Kidney tubule cell (primary cell): ENCODE data around the gene KIAA0513.

ENCODE experiments used
- DNase-seq: peaks from one replicate; pipeline ENCODE4 v3.0.0-alpha.2; 2018; ENCODE audit warnings: low spot score

Gene KIAA0513

DNA sequence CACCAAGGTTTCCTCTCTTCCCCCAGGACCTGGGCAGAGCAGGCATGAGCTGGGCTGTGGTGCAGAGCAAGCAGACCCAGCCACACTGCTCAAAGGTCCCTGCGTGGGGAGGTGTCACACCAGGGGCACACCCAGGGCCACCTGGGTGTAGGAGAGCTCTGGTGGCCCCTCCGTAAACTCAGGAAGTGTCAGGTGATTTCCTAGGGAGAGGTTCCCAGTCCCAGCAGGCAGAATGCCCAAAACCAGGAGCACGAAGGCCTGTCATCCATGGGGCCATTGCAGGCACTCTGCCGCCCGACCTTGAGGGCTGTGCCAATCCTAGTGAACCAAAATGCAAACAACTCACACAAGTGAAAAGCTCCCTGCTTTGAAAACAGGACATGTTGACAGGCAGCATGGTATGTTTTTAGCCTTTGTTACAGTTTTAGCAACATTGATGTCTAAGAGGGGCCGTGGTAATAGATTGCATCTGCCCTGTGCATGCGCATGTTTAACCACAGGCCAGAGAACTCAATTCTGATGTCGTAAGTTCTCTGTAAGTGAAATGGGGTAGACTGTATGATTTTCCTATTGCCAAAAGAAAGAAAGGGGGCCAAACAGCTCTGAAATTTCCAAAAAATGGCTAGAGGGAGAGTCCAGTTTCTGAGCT, 63.4 kb downstream of the KIAA0513 start:
- DNase-seq, result no peak

DNA sequence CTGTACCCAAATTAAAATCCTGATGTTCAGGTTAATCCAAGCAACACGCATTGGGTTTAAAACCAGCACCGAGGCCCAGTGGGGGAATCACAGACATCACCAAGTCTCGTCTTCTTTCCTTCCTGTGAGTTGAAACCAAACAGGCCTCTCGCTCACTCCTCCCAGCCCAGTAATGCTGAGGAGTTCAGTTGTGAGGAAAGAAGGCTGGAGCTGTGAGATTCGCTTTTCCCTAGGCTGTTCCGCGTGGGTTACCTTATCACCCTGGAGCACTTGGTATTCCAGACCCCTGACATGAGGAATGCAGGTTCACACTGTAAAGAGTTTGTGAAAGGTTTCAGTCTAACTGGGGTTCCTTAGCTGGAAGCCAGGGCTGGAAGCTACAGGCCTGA, 63.9 kb downstream of the KIAA0513 start:
- no peak for DNase-seq

DNA sequence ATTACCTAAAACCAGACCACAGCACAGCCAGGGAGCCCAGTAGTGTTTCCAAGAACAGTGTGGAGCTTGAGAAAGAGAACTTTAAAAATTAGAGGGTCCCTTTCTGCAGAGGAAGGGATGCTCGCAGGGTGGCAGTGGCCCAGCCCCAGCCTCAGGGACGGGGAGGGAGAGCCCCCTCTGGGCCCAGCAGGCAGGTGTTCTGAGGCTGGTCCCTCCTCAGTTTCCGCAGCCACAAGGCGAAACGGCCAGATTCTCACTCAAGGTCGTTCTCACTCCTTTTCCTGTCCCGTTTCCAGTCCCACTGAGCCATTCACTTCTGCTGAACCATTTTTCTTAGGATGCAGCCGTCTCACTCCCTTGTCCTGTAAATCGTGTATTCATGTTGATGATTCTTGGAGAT, 64.7 kb downstream of the KIAA0513 start:
- no peak for DNase-seq

DNA sequence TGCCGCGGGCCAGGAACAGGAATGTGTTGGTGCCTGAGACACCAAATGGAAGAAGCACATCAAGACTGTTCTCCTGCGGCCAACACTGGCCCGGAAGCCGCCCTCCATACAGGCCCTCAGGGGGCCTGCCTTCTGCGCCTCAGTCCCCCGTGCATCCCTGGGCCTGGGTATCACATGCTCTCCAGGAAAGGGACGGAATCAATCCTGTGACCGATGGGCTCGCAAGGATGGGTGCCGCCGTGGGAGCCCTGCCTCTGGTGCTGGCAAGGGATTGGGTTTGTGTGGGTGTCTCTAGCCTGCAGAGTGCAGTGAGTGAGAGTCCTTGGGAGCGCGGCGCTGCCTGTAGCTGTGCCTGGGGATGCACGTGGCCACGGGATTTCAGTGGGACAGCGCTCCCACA, 65.3 kb downstream of the KIAA0513 start:
- no peak for DNase-seq

DNA sequence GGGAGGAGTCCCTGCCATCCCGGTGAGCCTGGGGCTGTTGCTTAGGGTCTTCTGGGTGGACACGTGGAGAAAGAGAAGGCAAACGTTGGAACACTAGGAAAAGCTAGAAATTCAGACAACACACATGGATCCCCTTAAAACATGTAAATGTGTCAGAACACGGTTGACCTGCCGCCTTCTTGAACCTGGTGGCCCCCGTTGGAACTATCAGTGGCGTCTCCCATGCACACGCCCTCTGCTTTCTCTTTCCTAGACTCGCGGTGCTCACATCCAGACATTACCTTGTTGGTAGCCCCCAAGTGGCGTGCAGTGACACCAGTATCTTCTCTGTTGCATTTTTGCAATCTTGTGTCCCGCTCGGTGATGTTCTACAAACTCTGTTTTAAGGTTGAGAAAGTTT, 66.1 kb downstream of the KIAA0513 start:
- DNase-seq, result no peak

DNA sequence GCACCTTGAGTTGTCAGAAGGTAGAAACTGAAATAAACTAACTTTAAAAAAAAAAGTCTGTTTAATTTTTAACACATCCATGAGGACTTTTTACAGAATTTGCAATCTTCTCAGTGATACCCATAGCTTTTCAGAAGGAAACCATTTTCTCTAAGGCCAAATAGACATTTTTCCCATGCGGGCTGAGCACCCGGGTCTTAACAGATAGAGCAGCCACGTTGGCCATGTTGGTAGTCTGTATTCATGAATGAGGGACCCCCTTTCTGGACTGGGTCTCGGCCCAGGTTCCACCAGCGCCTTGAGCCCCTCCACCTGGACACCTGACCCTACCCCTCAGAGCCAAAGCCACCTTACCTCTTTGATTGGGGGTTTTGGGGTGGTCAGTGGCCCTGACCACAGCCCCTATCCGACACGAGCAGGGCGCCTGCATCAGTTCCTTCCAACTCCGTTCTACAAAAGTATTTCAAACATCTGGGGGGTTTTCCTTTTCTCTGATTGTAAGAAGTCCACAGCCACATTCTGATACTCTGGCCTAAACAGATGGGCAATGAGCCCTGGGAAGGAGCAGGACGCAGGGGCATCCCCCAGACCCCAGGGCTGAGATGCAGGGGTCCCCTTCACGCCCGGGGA, 66.7 kb downstream of the KIAA0513 start:
- DNase-seq, result no peak

DNA sequence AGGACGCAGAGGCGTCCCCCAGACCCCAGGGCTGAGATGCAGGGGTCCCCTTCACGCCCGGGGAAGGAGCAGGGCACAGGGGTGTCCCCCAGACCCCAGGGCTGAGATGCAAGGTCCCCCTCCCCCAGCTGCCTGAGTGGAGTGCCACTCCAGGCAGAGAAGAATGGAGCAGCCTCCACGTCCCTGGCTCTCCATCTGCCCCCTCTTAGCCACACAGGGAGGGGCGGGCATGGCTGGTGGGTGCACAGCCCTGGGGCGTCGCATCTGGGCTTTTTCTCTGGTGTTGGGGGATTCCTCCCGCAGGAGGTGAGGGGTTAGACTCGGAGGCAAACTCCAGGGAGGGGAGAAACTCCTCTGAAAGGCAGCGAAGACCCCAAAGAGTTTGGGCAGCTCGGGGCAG, 67.2 kb downstream of the KIAA0513 start:
- no peak for DNase-seq

DNA sequence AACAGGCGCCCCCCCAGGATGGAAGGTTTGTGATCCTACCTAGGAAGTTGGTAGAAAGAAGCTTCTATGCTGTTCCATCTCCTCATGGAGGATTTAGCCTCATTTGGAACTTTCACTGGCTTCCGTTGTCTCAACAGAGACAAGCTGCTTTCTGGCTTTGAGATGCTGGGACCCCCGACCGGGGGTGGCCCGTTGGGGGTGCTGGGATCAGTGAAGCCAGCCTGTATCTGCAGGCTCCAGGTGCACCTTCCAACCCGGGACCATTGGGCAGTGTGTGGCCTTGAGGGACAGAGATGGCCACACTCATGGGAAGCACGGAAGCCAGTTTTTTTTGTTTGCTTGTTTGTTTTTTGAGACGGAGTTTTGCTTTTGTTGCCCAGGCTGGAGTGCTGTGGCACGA, 69.3 kb downstream of the KIAA0513 start:
- DNase-seq, result no peak

DNA sequence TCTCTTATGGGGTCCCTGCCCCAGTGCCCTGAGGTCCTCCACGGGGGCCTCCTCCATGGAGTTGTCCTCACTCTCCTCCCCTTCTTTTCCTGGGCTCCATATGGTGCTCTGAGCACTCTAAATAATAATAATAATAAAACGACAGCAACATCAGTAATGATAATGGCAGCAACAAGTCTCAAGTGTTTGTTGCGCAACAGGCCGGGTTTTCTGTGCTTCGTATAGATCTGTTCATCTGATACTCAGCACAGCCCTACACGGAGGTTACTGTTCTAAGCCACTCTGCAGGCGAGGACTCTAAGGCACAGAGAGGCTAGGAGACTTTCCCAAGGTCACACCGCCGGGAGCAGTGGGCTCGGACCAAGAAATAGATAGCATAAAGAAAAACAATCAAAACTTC, 71.0 kb downstream of the KIAA0513 start:
- no peak for DNase-seq

DNA sequence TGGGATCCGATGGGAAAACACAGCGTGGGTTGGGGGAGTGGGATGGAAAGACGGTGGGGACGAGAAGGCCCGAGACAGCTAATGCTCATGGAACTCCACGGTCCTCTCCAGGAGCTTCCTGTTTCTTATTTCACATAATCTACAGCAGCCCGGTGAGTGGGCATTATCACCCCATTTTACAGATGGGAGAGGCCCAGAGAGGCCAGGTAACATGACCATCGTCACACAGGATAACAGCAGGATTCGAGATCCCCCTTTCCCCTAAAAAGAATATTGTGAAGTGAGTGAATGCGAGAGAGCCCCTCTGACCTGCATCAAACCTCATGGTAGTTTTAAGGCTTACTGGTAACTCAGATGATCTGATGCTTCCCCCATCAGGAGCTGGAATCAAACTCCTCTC, 72.7 kb downstream of the KIAA0513 start:
- no peak for DNase-seq

DNA sequence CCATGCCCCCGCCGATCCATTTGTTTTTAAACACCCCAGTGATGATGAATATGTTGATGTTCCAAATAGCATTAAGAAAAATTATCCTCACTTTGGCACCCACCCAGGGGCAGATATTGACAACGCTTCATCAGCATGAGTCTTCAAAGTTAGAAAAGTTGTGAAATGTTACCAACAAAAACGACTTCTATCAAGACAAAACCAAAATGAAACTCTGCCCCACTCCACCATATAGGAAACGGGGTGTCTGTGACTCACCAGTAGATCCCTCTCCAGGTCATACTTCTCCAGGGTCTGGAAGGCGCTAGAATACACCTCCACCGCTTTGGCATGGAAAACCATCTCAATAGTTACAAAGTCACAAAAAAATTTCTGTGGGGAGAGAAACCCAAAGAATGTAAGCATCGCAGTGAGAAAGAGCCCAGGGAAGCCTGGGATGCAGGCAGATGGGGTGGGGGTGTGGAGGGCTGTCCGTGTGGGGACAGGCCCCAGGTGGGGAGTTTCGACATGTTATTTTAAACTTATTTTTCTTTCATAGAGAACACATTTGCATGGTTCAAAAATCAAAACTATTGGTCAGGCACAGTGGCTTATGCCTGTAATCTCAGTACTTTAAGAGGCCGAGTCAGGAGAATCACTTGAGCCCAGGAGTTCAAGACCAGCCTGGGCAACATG, 74.5 kb downstream of the KIAA0513 start:
- no peak for DNase-seq

DNA sequence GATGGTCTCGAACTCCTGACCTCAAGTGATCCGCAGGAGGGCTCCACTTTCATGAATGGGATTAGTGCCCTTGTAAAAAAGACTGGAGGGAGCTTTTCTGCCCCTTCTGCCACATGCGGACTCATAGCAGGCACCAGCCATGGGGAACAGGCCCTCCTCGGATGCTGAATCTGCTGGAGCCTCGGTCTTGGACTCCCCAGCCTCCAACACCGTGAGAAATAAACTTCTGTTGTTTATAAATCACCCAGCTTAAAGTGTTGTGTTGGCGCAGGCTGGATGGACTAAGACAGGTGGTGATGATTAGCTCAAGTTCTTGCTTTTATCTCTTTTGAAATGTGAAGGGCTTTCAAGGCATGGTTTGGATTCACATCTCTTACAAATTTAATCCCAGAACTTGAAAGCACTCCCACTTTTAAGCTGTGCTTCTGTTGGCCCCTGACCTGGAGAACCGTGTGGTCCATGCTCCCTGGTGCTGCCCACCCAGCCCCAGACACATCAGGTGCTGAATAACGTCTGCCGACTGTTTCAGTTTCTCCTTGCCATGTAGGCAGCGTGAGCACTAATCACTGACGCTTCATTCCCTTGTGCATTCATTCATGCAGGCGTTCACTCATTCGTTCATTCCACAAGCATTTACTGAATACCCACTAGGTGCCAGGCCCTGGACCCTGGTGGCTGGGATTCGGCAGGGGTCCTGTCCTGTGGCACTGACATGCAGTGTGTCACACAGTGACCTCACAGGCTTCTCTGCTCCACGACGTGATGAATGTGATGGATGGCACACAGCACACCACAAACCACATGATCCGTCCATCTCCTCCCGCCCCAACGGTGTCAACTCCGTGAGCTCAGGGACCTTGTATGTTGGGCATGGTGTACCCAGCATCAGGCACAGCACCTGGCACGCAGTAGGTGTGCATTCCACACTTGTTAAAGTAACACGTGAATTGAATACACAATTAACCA, 75.8 kb downstream of the KIAA0513 start:
- DNase-seq, result no peak

DNA sequence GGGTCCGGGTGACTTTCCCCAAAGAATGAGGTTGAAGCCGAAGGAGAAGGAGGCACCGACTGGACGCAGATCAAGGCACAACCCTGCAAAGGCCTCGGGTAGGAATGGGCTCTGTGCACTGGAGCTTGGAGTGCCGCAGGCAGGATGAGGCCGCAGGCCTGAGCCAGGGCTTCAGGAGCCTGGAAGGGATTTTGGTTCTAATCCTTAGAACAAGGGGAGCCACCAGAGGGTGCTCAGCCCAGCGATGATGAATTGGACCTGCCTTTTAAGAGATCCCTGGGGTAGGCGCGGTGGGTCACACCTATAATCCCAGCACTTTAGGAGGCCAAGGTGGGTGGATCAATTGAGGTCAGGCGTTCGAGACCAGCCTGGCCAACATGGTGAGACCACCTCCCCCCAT, 76.6 kb downstream of the KIAA0513 start:
- no peak for DNase-seq

DNA sequence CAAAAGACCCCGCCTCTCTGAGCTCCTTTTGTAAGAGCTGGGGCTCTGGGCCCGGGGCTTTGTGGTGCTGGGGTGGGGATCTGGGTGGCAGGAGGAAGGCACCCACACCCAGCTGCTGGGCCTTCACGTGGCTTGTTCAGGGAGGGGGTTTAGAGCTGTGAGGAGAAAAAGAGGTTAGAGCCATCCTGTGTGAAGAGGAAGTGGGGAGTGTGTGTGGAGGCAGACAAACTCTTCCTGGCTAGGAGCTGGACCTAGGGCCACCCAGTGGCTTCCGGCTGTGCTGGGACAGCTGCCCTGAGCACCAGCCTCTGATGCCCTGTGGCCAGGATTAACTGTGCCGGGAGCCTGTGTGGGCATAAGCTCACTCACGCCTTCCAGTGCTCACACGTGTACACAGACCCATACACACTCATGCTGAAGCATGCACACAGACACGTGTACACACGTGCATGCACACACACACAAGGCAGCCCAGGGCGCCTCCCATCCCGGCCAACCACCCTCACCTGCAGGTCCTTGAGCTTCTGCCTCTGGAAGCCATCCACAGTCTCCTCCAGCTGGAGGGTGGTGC, 77.3 kb downstream of the KIAA0513 start:
- no peak for DNase-seq

DNA sequence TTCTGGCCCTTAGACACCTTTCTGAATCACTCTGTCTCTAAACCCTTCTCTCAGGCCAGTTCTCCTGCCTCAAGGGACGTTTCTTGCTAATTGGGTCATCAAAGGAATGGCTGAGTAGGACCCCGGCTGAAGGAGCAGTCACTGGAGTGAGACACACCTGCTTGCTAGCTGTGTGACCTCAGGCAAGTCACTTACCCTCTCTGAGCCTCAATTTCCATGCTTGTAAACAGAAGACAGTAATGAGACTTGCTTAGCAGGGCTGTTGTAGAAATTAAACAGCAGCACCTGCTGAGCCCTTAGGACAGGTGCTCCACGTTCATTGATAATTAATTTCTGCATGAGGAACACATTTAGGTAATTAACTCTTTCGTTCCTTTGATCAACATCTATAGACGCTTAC, 77.9 kb downstream of the KIAA0513 start:
- DNase-seq, result no peak

DNA sequence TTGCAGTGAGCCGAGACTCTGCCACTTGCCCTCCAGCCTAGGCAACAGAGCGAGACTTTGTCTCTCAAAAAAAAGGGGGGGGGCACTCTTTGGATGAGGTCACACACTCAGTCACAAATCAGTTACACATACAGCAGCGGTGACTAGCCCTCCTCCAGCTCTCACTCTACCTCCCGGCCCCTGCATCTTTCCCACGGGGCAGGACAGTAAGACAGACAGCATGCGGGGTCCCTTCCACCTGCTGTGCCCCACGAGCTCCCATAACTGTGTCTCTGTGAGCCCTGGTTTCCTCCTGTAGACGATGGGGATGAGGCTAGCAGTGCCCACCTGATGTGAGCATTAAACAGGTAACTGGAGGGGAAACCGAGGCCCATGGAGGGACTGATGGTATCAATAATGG, 79.5 kb downstream of the KIAA0513 start:
- DNase-seq, result no peak

DNA sequence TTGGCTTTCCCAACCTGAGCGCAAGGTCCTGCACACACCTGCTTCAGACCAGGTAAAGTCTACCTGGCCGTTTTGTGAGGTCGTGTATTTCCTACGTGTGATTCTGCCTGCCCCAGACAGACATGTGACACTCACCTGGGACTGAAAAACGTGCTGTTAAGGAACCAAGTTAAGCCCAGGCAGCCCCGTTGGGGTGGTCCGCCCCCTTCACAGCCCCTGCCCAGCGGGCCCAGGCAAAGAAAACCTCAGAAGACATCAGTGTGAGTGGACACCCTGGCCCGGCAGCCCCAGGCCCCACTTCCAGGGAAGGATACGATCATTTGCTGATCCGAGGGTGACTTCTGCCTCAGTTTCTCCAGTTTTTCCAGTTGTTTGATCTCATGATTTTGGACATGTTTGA, 79.9 kb downstream of the KIAA0513 start:
- no peak for DNase-seq

DNA sequence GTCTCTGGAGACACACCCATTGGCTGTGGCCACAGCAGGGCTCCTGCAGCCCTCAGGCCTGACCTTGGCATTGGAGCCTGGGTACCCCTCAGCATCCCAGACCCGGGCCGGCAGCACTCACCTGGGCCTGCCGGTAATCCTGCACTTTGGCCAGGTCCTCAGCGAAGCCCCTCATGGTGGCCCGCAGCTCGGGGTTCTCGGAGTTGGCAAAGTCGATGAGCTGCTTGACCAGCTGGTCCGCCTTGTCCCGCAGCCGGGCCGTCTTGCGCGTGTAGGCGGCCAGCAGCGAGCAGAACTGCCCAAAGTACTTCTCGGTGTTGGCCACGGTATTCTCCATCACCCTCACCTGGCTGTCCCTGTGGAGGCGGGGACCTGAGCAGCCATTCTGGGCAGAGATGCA, 82.5 kb downstream of the KIAA0513 start:
- no peak for DNase-seq

DNA sequence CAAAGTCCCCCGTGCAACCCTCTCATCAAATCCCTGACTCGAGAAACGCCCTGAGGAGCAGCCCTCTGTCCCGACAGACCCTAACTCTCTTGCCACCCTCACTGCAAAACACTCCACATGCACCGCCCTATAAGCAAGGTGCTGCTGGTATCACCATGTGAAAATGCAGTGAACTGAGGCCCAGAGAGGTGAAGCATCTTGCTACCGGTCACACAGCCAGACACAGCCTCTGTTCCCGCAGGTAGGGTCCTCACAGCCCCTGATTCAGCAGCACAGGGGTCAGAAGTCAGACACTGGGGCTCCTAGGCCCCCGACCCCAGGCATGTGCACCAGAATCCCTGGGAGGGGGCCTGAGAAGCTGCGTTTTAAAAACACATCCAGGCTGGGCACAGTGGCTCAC, 83.6 kb downstream of the KIAA0513 start:
- no peak for DNase-seq

DNA sequence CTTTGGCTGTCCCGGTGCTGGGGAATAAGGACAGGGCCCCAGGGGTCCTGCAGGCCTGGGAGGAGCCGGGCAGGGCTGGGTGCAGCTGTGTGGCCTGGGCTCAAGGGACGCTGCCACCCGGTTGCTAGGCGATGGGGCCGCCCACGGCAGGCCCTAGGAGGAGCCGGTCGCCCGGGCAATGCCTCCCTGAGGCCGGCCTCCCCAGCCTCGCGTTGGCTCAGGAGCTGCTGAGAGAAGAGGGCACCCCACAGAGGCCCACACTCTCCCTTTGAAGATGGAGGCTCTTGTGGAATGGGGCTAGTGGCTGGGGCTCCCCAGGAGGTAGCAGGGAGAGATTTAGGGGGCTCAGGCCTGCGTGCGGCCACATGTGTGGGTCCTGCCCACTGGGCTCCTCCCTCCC, 84.8 kb downstream of the KIAA0513 start, which contains the start of gene CIBAR2:
Gene CIBAR2 (minus strand): TSS at position 109 of the 400 bp plus-strand sequence. CDS start 120 bp downstream, outside the sequence.
- no peak for DNase-seq

DNA sequence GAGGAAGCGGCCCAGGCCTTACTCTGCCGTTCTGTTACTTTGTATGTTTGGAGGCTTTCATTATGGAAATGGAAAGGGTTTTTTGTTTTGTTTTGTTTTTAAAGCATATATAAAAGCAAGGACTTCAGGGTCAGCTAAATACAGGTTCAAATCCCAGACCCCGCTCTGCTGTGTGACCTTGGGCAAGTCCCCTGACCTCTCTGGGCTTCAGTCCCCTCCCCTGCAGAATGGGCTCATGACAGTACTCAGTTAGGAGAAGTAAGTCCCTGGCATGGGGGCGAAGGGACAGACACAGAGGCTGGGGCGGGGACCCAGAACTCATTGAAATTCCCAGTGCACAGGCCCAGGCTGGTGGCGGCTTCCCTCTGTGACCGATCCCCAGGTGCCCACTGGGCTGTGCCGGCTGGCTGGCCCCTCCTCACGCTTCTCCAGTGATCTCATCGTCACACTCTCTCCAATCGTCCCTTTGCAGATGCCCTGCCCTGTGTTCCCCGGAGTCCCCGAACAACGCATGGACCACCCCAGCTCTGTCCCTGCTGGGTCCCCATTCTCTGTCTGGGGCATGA, 85.7 kb downstream of the KIAA0513 start:
- DNase-seq, result no peak

DNA sequence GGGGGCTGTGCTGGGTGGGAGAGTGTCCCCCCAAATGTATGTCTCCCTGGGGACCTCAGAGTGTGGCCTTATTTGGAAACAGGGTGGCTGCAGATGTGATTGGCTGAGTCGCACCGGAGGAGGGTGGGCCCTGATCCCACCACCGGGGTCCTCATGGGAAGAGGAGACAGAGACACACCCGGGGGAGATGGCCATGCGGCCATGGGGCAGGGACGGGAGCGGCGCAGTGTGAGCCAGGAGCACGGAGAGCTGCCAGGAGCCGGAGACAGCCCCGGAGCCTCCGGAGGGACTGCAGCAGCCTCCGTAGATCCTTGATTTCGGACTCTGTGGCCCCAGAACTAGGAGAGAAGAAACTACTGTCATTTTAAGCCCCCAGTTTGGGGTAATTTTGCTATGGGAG, 86.3 kb downstream of the KIAA0513 start:
- no peak for DNase-seq
